H1 (cell line): ENCODE results near the gene PEAK1.

Experiments used
- CTCF ChIP-seq, 3 experiments: IDR thresholded peaks; 1 replicate in 2 of 3; 2 replicates in 1 of 3; pipeline versions ENCODE4 v1.5.1 to v1.6.1; 2011; ENCODE audit warnings: low read length in 3 of 3, mild to moderate bottlenecking in 3 of 3, inconsistent platforms in 2 of 3, low read depth in 1 of 3, moderate library complexity in 1 of 3; ENCODE audit not compliant: insufficient read depth in 1 of 3; ENCODE audit errors: control extremely low read depth in 1 of 3
- EGR1 ChIP-seq: IDR thresholded peaks from 2 replicates; pipeline ENCODE4 v1.6.1; 2011; ENCODE audit warnings: low read depth, low read length, borderline replicate concordance
- EP300 ChIP-seq, 2 experiments: IDR thresholded peaks; 1 replicate in 1 of 2; 2 replicates in 1 of 2; pipeline ENCODE4 v1.6.1; 2011 to 2012; ENCODE audit warnings: low read depth in 2 of 2, low read length in 2 of 2, mild to moderate bottlenecking in 2 of 2, borderline replicate concordance in 1 of 2, inconsistent platforms in 1 of 2, moderate library complexity in 1 of 2
- GABPA ChIP-seq: IDR thresholded peaks from 2 replicates; pipeline ENCODE4 v1.6.1; 2011; ENCODE audit warnings: mild to moderate bottlenecking, low read length, moderate library complexity, borderline replicate concordance; ENCODE audit not compliant: insufficient read depth
- JUND ChIP-seq: IDR thresholded peaks from 2 replicates; pipeline ENCODE4 v1.6.1; 2011; ENCODE audit warnings: mild to moderate bottlenecking, improper control_type of control experiment, low read length
- NANOG ChIP-seq: IDR thresholded peaks from 2 replicates; pipeline ENCODE4 v1.6.1; 2011; ENCODE audit warnings: low read length, low read depth, mild to moderate bottlenecking, inconsistent platforms; ENCODE audit not compliant: insufficient read depth, poor library complexity, severe bottlenecking
- POLR2A ChIP-seq, 2 experiments: IDR thresholded peaks; 1 replicate in 1 of 2; 2 replicates in 1 of 2; pipeline ENCODE4 v1.6.1; 2011; ENCODE audit warnings: low read depth in 2 of 2, low read length in 2 of 2, mild to moderate bottlenecking in 2 of 2; ENCODE audit errors: control extremely low read depth in 1 of 2
- POLR2AphosphoS5 ChIP-seq: IDR thresholded peaks from 2 replicates; pipeline ENCODE4 v1.6.1; 2011; ENCODE audit warnings: low read depth, low read length
- SP4 ChIP-seq: IDR thresholded peaks from 2 replicates; pipeline ENCODE4 v1.6.1; 2012; ENCODE audit warnings: low read length, inconsistent platforms
- TAF1 ChIP-seq: IDR thresholded peaks from 2 replicates; pipeline ENCODE4 v1.6.1; 2011; ENCODE audit warnings: mild to moderate bottlenecking, low read depth, low read length
- TCF12 ChIP-seq: IDR thresholded peaks from 2 replicates; pipeline ENCODE4 v1.6.1; 2011; ENCODE audit warnings: low read depth, mild to moderate bottlenecking, low read length

- TF ChIP-seq POLR2AphosphoS5 (no peak), CTCF (IDR thresholded peaks at IDR 0.05; ENCODE audit: control extremely low read depth in 1 of 3, insufficient read depth in 1 of 3, low read depth in 1 of 3, low read length in 3 of 3) (no peak), JUND (no peak), POLR2A (IDR thresholded peaks at IDR 0.05; ENCODE audit: control extremely low read depth in 1 of 2, low read depth in 2 of 2, low read length in 2 of 2) (no peak), EP300 (IDR thresholded peaks at IDR 0.05; ENCODE audit: borderline replicate concordance in 1 of 2, low read depth in 2 of 2, low read length in 2 of 2) (no peak), TCF12 (no peak), SP4 (no peak), GABPA (no peak), TAF1 (no peak), EGR1 (no peak), NANOG (no peak)
Measured at GRCh38 chr15:77127626-77128025, 292.3 kb downstream of the PEAK1 start.
